PC-3 (cell line): Measurements from ENCODE around the gene MCRIP2. TPM values are rescaled to one million over a fixed set of nuclear protein-coding genes. Genes with fewer than 3 reads are reported as not detected.
"Not testable (repeated sequence)": the region's sequence is repeated elsewhere in the genome, so short reads cannot be mapped to it uniquely, and the experiment has no call there.

Experiments used
- ATAC-seq: fragments of 200-7000 bp; cut with Tn5 transposase; 2 replicates; pipeline ENCODE4 v1.9.1; 2020; ENCODE audit warnings: mild to moderate bottlenecking, moderate library complexity
- BruUV-seq: library from RNA; stranded (reverse); fragments of 400-500 nt; replicated peaks from 2 replicates; lab custom pipeline; 2021; lab: Mats Ljungman, UMichigan
- CTCF ChIA-PET: fragments of 300-600 bp; sonication (Branson Sonifier 250); formaldehyde crosslinking; loops from one replicate; lab custom pipeline; 2022; ENCODE audit warnings: antibody characterized with exemption; lab: Charles Lee
- POLR2A ChIA-PET: fragments of 300-600 bp; sonication (Branson Sonifier 250); formaldehyde crosslinking; loops from one replicate; lab custom pipeline; 2022; ENCODE audit warnings: antibody characterized with exemption; ENCODE audit not compliant: unreplicated experiment; lab: Charles Lee
- DNase-seq: peaks from one replicate; pipeline ENCODE4 v3.0.0-alpha.2; 2015
- H2AFZ ChIP-seq: fragments of 300-600 bp; sonication (generic); 2 replicates; pipeline ENCODE4 v1.6.0; 2016; ENCODE audit warnings: antibody characterized with exemption, low read length
- H3F3A ChIP-seq: fragments of 300-600 bp; sonication (generic); one replicate; pipeline ENCODE4 v1.6.0; 2017; ENCODE audit warnings: antibody characterized with exemption, low read length, control low read depth, mild to moderate bottlenecking; ENCODE audit not compliant: unreplicated experiment
- H3K27ac ChIP-seq: fragments of 300-600 bp; sonication (generic); 2 replicates; pipeline ENCODE4 v1.5.1; 2016; ENCODE audit warnings: mild to moderate bottlenecking, low read length
- H3K27me3 ChIP-seq: fragments of 300-600 bp; sonication (generic); 2 replicates; pipeline ENCODE4 v1.6.1; 2016; ENCODE audit warnings: low read length, mixed read lengths
- H3K36me3 ChIP-seq: fragments of 300-600 bp; sonication (generic); 2 replicates; pipeline ENCODE4 v1.6.1; 2016; ENCODE audit warnings: low read depth, mixed run types, low read length, mixed read lengths
- H3K4me1 ChIP-seq: fragments of 300-600 bp; sonication (generic); 2 replicates; pipeline ENCODE4 v1.5.1; 2016; ENCODE audit warnings: low read length; ENCODE audit not compliant: insufficient read depth
- H3K4me2 ChIP-seq: fragments of 300-600 bp; sonication (generic); 2 replicates; pipeline ENCODE4 v1.6.0; 2016; ENCODE audit warnings: low read length
- H3K4me3 ChIP-seq: fragments of 300-600 bp; sonication (generic); 2 replicates; pipeline ENCODE4 v1.5.1; 2016; ENCODE audit warnings: mild to moderate bottlenecking, low read length, mixed read lengths
- H3K79me2 ChIP-seq: fragments of 300-600 bp; sonication (generic); 2 replicates; pipeline ENCODE4 v1.6.1; 2017; ENCODE audit warnings: low read length, mixed read lengths
- H3K9ac ChIP-seq: fragments of 300-600 bp; sonication (generic); 2 replicates; pipeline ENCODE4 v1.6.0; 2016; ENCODE audit warnings: mild to moderate bottlenecking, low read length
- H3K9me2 ChIP-seq: fragments of 300-600 bp; sonication (generic); replicated peaks from 2 replicates; pipeline ENCODE4 v1.6.1; 2016; ENCODE audit warnings: mixed run types, low read length, mixed read lengths
- H3K9me3 ChIP-seq: fragments of 300-600 bp; sonication (generic); 2 replicates; pipeline ENCODE4 v1.6.1; 2016; ENCODE audit warnings: low read length, mixed read lengths
- H4K20me1 ChIP-seq: fragments of 300-600 bp; sonication (generic); 2 replicates; pipeline ENCODE4 v1.6.1; 2016; ENCODE audit warnings: low read length, mixed read lengths
- EZH2 ChIP-seq: fragments of 300-600 bp; sonication (generic); IDR thresholded peaks from one replicate; pipeline ENCODE4 v1.6.1; 2017; ENCODE audit warnings: antibody characterized with exemption, mild to moderate bottlenecking, low read length; ENCODE audit not compliant: unreplicated experiment
- EZH2phosphoT487 ChIP-seq: fragments of 300-600 bp; sonication (generic); IDR thresholded peaks from 2 replicates; pipeline ENCODE4 v1.6.1; 2018; ENCODE audit warnings: mild to moderate bottlenecking, antibody characterized with exemption, low read length, borderline replicate concordance
- intact Hi-C: fragments of 100-400 bp; cut with micrococcal nuclease; formaldehyde crosslinking; loops from 2 replicates; pipeline ENCODE4 v1.9.0; 2023
- total RNA-seq: library from RNA; depleted of rRNA; stranded (reverse); fragments of >200 nt; gene quantifications from 2 replicates; pipeline ENCODE4 v1.2.3, GENCODE V29; 2014
- TF ChIP-seq, protein P1 (sequence below): fragments of 300-600 bp; sonication (generic); conservative IDR thresholded peaks from 2 replicates; pipeline ENCODE4 v1.5.1; 2017; ENCODE audit warnings: antibody characterized with exemption, low read depth, mild to moderate bottlenecking, low read length

MCRIP2 gene
- total RNA-seq, 1 experiment from 2014 or later: 83.5 TPM

DNA sequence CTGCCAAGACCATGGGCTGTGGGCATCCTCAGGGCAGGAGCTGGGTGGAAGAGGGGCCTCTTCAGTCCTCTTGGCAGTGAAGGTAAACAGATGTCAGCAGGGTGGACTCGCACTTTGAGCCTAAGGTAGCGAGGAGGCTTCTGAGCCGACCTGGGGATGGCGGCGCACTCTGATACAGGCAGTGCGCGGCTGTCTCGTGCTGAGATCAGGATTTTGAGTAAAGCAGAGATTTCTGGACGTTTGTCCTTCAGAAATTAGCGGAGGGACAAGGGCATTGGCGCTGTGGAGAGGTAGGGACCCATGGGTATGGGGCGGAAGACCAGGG is 44.9 kb upstream of the MCRIP2 start:
- 0 out of 2 replicates have a peak, but pooled peaks cover 12% of the 10 kb centered on the region for H4K20me1 ChIP-seq
- peaks cover 46% of the 10 kb centered on the region for H3K79me2 ChIP-seq
- H3K4me3 ChIP-seq: no peak overlapping the region
- H3K27me3 ChIP-seq: no peaks in the 10 kb centered on the region
- H3K4me1 ChIP-seq: peaks cover 19% of the 10 kb centered on the region
- BruUV-seq: no TSS peak
- ChIA-PET POLR2A (no interaction called here), CTCF (no interaction called here)
- no peak overlapping the region for H3K9ac ChIP-seq
- intact Hi-C loops: no loop called here
- no peak for ATAC-seq
- no peak for TF ChIP-seq EZH2
- no peak for TF ChIP-seq EZH2phosphoT487
- TF ChIP-seq, protein P1, sequence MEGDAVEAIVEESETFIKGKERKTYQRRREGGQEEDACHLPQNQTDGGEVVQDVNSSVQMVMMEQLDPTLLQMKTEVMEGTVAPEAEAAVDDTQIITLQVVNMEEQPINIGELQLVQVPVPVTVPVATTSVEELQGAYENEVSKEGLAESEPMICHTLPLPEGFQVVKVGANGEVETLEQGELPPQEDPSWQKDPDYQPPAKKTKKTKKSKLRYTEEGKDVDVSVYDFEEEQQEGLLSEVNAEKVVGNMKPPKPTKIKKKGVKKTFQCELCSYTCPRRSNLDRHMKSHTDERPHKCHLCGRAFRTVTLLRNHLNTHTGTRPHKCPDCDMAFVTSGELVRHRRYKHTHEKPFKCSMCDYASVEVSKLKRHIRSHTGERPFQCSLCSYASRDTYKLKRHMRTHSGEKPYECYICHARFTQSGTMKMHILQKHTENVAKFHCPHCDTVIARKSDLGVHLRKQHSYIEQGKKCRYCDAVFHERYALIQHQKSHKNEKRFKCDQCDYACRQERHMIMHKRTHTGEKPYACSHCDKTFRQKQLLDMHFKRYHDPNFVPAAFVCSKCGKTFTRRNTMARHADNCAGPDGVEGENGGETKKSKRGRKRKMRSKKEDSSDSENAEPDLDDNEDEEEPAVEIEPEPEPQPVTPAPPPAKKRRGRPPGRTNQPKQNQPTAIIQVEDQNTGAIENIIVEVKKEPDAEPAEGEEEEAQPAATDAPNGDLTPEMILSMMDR: no peak
- no peak overlapping the region for H3K4me2 ChIP-seq
- no peaks in the 10 kb centered on the region for H3K9me3 ChIP-seq
- no peaks in the 10 kb centered on the region for H3K36me3 ChIP-seq
- no peaks in the 10 kb centered on the region for H3F3A ChIP-seq
- H3K9me2 ChIP-seq: no peaks in the 10 kb centered on the region
- H2AFZ ChIP-seq: no peak overlapping the region
- no peak for DNase-seq
- no peak overlapping the region for H3K27ac ChIP-seq

DNA sequence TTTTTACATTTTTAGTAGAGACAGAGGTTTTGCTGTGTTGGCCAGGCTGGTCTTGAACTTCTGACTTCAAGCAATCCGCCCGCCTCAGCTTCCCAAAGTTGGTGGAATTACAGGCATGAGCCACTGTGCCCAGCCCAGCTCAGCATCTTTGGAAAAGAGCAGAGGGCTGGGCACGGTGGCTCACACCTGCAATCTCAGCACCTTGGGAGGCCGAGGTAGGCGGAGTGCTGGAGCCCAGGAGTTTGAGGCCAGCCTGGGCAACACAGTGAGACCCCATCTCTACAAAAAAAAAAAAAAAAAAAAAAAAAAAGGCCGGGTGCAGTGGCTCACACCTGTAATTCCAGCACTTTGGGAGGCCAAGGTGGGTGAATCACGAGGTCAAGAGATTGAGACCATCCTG is 44.0 kb upstream of the MCRIP2 start:
- CTCF ChIA-PET, H3K9me2 ChIP-seq, ATAC-seq, H3K9me3 ChIP-seq, H3K27me3 ChIP-seq, H3K4me3 ChIP-seq, H3K27ac ChIP-seq, BruUV-seq, H2AFZ ChIP-seq, POLR2A ChIA-PET, H3K4me2 ChIP-seq, H3K36me3 ChIP-seq, DNase-seq, intact Hi-C loops, H3F3A ChIP-seq, H3K9ac ChIP-seq: not testable (repeated sequence)
- Histone ChIP-seq H3K4me1 (peaks cover 14% of the 10 kb centered on the region), H3K79me2 (peaks cover 36% of the 10 kb centered on the region), H4K20me1 (0 out of 2 replicates have a peak, but pooled peaks cover 10% of the 10 kb centered on the region)

DNA sequence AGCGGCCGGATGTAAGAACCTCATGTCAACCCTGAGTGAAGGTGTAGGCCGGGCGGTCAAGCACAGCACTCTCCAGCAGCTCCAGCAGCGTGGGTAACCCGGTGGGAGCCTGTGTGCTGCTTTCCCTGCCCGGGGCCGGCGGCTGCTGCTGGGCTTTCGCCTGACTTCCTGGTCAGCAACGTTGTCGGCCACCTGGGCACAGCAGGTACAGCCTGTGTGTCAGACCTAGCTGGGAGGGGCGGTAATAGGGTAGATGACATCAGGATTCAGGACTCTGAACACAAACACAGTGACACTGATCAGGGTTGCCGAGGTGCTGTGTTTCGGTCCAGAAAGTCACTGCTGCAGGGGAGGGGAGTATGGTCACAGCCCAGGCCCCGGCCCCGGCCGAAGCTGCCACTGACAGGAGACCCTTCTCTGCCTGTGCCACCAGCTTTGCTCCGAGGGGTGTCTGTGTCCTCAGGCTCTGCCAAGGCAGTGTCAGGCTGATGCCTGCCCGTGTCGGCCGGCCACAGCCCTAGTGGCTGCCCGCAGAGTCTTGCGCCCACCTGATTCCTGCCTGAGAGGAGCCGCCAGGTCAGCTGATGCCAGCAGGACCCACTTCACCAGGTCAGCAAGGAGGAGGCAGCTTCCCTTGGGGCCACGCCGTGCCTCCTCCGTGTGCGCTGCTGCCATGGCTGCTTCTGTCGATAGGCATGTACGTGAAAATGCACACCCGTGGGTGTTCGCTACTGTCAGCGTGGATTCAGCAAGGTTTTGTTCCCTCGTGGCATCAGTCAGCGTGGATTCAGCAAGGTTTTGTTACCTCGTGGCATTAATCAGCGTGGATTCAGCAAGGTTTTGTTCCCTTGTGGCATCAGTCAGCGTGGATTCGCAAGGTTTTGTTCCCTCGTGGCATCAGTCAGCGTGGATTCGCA is 42.5 kb upstream of the MCRIP2 start:
- DNase-seq: no peak
- Histone ChIP-seq H3K36me3 (no peaks in the 10 kb centered on the region), H2AFZ (no peak overlapping the region), H3K79me2 (peaks cover 25% of the 10 kb centered on the region), H3K9me2 (no peaks in the 10 kb centered on the region), H4K20me1 (0 out of 2 replicates have a peak, but pooled peaks cover under 1% of the 10 kb centered on the region), H3F3A (no peaks in the 10 kb centered on the region), H3K9ac (no peak overlapping the region), H3K27ac (no peak overlapping the region), H3K4me2 (no peak overlapping the region), H3K4me3 (no peak overlapping the region), H3K27me3 (no peaks in the 10 kb centered on the region), H3K4me1 (no peaks in the 10 kb centered on the region), H3K9me3 (no peaks in the 10 kb centered on the region)
- BruUV-seq: no TSS peak
- ATAC-seq: no peak
- intact Hi-C loops: no loop called here
- CTCF ChIA-PET: no interaction called here
- POLR2A ChIA-PET: no interaction called here
- TF ChIP-seq EZH2: no peak
- no peak for TF ChIP-seq EZH2phosphoT487
- TF ChIP-seq, protein P1: no peak
